NT2/D1 (cell line): ENCODE data around the gene STIM2.
A peak's percentile ranks its signal among the peaks of the same experiment; 100 is the strongest.
"Not testable (repeated sequence)": the region's sequence is repeated elsewhere in the genome, so short reads cannot be mapped to it uniquely, and the experiment has no call there.

ENCODE experiments used
- DNase-seq: peaks from one replicate; pipeline ENCODE4 v3.0.0-alpha.2; 2011; ENCODE audit warnings: low read depth, low spot score
- H3K27me3 ChIP-seq: 2 replicates; pipeline ENCODE4 v1.6.0; 2011; ENCODE audit warnings: mild to moderate bottlenecking; ENCODE audit not compliant: insufficient read length, insufficient read depth
- H3K36me3 ChIP-seq: 2 replicates; pipeline ENCODE4 v1.6.1; 2011; ENCODE audit warnings: mild to moderate bottlenecking, low read length, mixed read lengths; ENCODE audit not compliant: insufficient read depth, insufficient read length
- H3K4me1 ChIP-seq: 2 replicates; pipeline ENCODE4 v1.5.1; 2011; ENCODE audit not compliant: insufficient read depth, insufficient read length
- H3K4me3 ChIP-seq: 2 replicates; pipeline ENCODE4 v1.5.1; 2011; ENCODE audit warnings: low read depth; ENCODE audit not compliant: insufficient read length
- H3K9ac ChIP-seq: 2 replicates; pipeline ENCODE4 v1.6.0; 2011; ENCODE audit warnings: low read depth; ENCODE audit not compliant: insufficient read length
- H3K9me3 ChIP-seq: 2 replicates; pipeline ENCODE4 v1.5.1; 2011; ENCODE audit warnings: mild to moderate bottlenecking, low read length; ENCODE audit not compliant: insufficient read depth
- SUZ12 ChIP-seq: IDR thresholded peaks from 2 replicates; pipeline ENCODE4 v1.6.1; 2011; ENCODE audit not compliant: insufficient read length, insufficient read depth; ENCODE audit errors: extremely low read depth
- YY1 ChIP-seq: IDR thresholded peaks from 2 replicates; pipeline ENCODE4 v1.6.1; 2011; ENCODE audit not compliant: insufficient read length, insufficient read depth
- ZNF274 ChIP-seq: IDR thresholded peaks from 2 replicates; pipeline ENCODE4 v1.6.1; 2011; ENCODE audit warnings: mild to moderate bottlenecking, low read depth, low read length

STIM2 gene

GRCh38 chr4:26953770-26954423 is 93.3 kb downstream of the STIM2 start:
- no peak for DNase-seq
- no peak overlapping the region for H3K4me3 ChIP-seq
- peaks cover 7% of the 10 kb centered on the region; the same call in 1 of the 2 replicates for H3K9me3 ChIP-seq
- no peaks in the 10 kb centered on the region for H3K36me3 ChIP-seq
- H3K4me1 ChIP-seq: no peaks in the 10 kb centered on the region
- no peaks in the 10 kb centered on the region for H3K27me3 ChIP-seq
- no peak overlapping the region for H3K9ac ChIP-seq
- TF ChIP-seq ZNF274 (no peak), SUZ12 (no peak), YY1 (no peak)

GRCh38 chr4:26955241-26955640 is 94.6 kb downstream of the STIM2 start:
- Histone ChIP-seq H3K9ac (no peak overlapping the region), H3K9me3 (peaks cover 8% of the 10 kb centered on the region; the same call in 1 of the 2 replicates), H3K4me3 (no peak overlapping the region), H3K27me3 (no peaks in the 10 kb centered on the region), H3K36me3 (no peaks in the 10 kb centered on the region), H3K4me1 (no peaks in the 10 kb centered on the region)
- DNase-seq: no peak
- TF ChIP-seq ZNF274 (no peak), SUZ12 (no peak), YY1 (no peak)

- Histone ChIP-seq H3K9me3 (peaks cover 8% of the 10 kb centered on the region; the same call in 1 of the 2 replicates), H3K27me3 (no peaks in the 10 kb centered on the region), H3K4me3 (no peak overlapping the region), H3K4me1 (no peaks in the 10 kb centered on the region), H3K36me3 (no peaks in the 10 kb centered on the region), H3K9ac (no peak overlapping the region)
- TF ChIP-seq SUZ12 (no peak), YY1 (no peak)
- DNase-seq: peak; percentile 49
Observed at GRCh38 chr4:26958925-26959653, 98.4 kb downstream of the STIM2 start.

GRCh38 chr4:26959654-26960047 is 99.0 kb downstream of the STIM2 start:
- no peak overlapping the region for H3K4me3 ChIP-seq
- no peaks in the 10 kb centered on the region for H3K4me1 ChIP-seq
- H3K27me3 ChIP-seq: no peaks in the 10 kb centered on the region
- DNase-seq: no peak
- no peak overlapping the region for H3K9ac ChIP-seq
- H3K9me3 ChIP-seq: peaks cover 8% of the 10 kb centered on the region; the same call in 1 of the 2 replicates
- no peak for TF ChIP-seq ZNF274
- no peaks in the 10 kb centered on the region for H3K36me3 ChIP-seq

- H3K9ac ChIP-seq: no peak overlapping the region
- no peak for DNase-seq
- no peak overlapping the region for H3K4me3 ChIP-seq
- H3K4me1 ChIP-seq: no peaks in the 10 kb centered on the region
- H3K27me3 ChIP-seq: no peaks in the 10 kb centered on the region
- no peak for TF ChIP-seq SUZ12
- TF ChIP-seq YY1: no peak
- TF ChIP-seq ZNF274: no peak
- H3K9me3 ChIP-seq: peaks cover 8% of the 10 kb centered on the region; the same call in 1 of the 2 replicates
- no peaks in the 10 kb centered on the region for H3K36me3 ChIP-seq
Observed at GRCh38 chr4:26962720-26963119, 102.1 kb downstream of the STIM2 start.

GRCh38 chr4:26964512-26964911 is 103.9 kb downstream of the STIM2 start:
- Histone ChIP-seq H3K9ac (no peak overlapping the region), H3K27me3 (no peaks in the 10 kb centered on the region), H3K4me3 (no peak overlapping the region), H3K36me3 (no peaks in the 10 kb centered on the region), H3K9me3 (no peaks in the 10 kb centered on the region), H3K4me1 (no peaks in the 10 kb centered on the region)
- TF ChIP-seq SUZ12 (no peak), ZNF274 (no peak), YY1 (no peak)
- DNase-seq: no peak

- Histone ChIP-seq H3K9ac (no peak overlapping the region), H3K4me3 (no peak overlapping the region), H3K9me3 (no peaks in the 10 kb centered on the region), H3K27me3 (no peaks in the 10 kb centered on the region), H3K36me3 (no peaks in the 10 kb centered on the region), H3K4me1 (no peaks in the 10 kb centered on the region)
- TF ChIP-seq ZNF274 (no peak), SUZ12 (no peak), YY1 (no peak)
- no peak for DNase-seq
Observed at GRCh38 chr4:26964994-26965393, 104.4 kb downstream of the STIM2 start.

GRCh38 chr4:26975464-26976181 is 115.0 kb downstream of the STIM2 start:
- H3K4me1 ChIP-seq, H3K27me3 ChIP-seq, H3K9me3 ChIP-seq, H3K9ac ChIP-seq, H3K4me3 ChIP-seq, H3K36me3 ChIP-seq, DNase-seq: not testable (repeated sequence)
